ENCODE measurements around the gene LRRC1. TPM values are rescaled to one million over a fixed set of nuclear protein-coding genes. Genes with fewer than 3 reads are reported as not detected.

The LRRC1 gene
- total RNA-seq, 1 experiment from 2014 or later = 10.3 TPM

GRCh38 chr6:53786832-53787231 lies 8.0 kb upstream of the LRRC1 start:
- Mint-ChIP-seq H3K4me1 (peaks cover 0 to 6% of the 10 kb centered on the region in 2 experiments; a peak in 1 of 4 replicates), H3K27me3 (ENCODE audit: low read depth) (no peaks in the 10 kb centered on the region; the same call in 1 of the 2 replicates), H3K36me3 (ENCODE audit: insufficient read depth in 1 of 3, low read depth in 3 of 3) (peaks cover 0 to 15% (median 5%) of the 10 kb centered on the region in 3 experiments; a peak in 4 of 7 replicates), H3K9me3 (peaks cover 6 to 16% of the 10 kb centered on the region in 2 experiments; a peak in 4 of 5 replicates), H3K27ac (no peak overlapping the region), H3K4me3 (no peak overlapping the region)
- Histone ChIP-seq H3K14ac (ENCODE audit: insufficient read depth, low read length) (no peak overlapping the region), H3K4ac (ENCODE audit: low read depth, low read length) (no peak overlapping the region), H3K4me1 (ENCODE audit: insufficient read depth, low read length) (no peaks in the 10 kb centered on the region), H4K8ac (replicated peaks; ENCODE audit: insufficient read length, low read depth, low read length) (no peak overlapping the region), H2BK5ac (ENCODE audit: insufficient read length, low read length) (no peak overlapping the region), H3K56ac (ENCODE audit: insufficient read length, low read depth, low read length) (no peak overlapping the region), H3K23me2 (ENCODE audit: insufficient read length, low read depth, low read length, poor library complexity, severe bottlenecking) (no peaks in the 10 kb centered on the region), H3K4me2 (ENCODE audit: insufficient read depth, insufficient read length, low read length) (no peak overlapping the region), H3T11ph (ENCODE audit: low read length) (no peak overlapping the region), H3K79me1 (ENCODE audit: insufficient read depth, low read depth, low read length, poor library complexity, severe bottlenecking) (no peaks in the 10 kb centered on the region), H2AFZ (ENCODE audit: low read length) (no peak overlapping the region), H3K18ac (ENCODE audit: insufficient read length, low read depth, low read length) (no peak overlapping the region), H3K23ac (ENCODE audit: insufficient read length, low read depth, low read length) (no peak overlapping the region), H4K20me1 (ENCODE audit: control insufficient read depth, insufficient read depth, insufficient read length) (no peaks in the 10 kb centered on the region), H3K27me3 (ENCODE audit: insufficient read depth, low read length) (no peaks in the 10 kb centered on the region), H3K27ac (ENCODE audit: insufficient read length, low read depth, low read length) (no peak overlapping the region), H2BK15ac (ENCODE audit: low read depth, low read length) (no peak overlapping the region), H4K91ac (ENCODE audit: insufficient read length, low read depth, low read length) (no peak overlapping the region), H2BK120ac (ENCODE audit: low read depth, low read length, poor library complexity, severe bottlenecking) (no peak overlapping the region), H2AK5ac (ENCODE audit: insufficient read length, low read length) (no peak overlapping the region), H3K79me2 (ENCODE audit: insufficient read depth, low read length) (no peaks in the 10 kb centered on the region), H2BK12ac (ENCODE audit: insufficient read length, low read depth, low read length) (no peak overlapping the region), H4K5ac (ENCODE audit: insufficient read length, low read depth, low read length) (no peak overlapping the region), H3K9ac (ENCODE audit: extremely low read depth, insufficient read length, low read length) (no peak overlapping the region), H2BK20ac (ENCODE audit: low read depth, low read length, poor library complexity, severe bottlenecking) (no peak overlapping the region), H3K9me3 (ENCODE audit: control insufficient read depth, low read depth, low read length) (no peaks in the 10 kb centered on the region)
- no peak for TF ChIP-seq CTCF (conservative IDR thresholded peaks at IDR 0.05)
- WGBS (ENCODE audit: extremely low coverage, insufficient read length, low lambda C conversion rate) = no CpG with 5 or more reads among the region's 1 CpG
- no peak for DNase-seq

Measured in H9 (cell line).